HepG2 (cell line): ENCODE results near the gene TRIM2. TPM values are rescaled to one million over a fixed set of nuclear protein-coding genes. Genes with fewer than 3 reads are reported as not detected.

Experiments
- CHCHD3 ChIP-seq: sonication (generic); formaldehyde crosslinking; IDR thresholded peaks from 2 replicates; pipeline ENCODE4 v1.8.0; 2022; ENCODE audit warnings: mild to moderate bottlenecking, missing genetic modification reagents, moderate library complexity
- ERF ChIP-seq: IDR thresholded peaks from 2 replicates; pipeline ENCODE4 v1.6.1; 2018; ENCODE audit warnings: missing biosample characterization, missing genetic modification reagents
- FLYWCH1 ChIP-seq: sonication (generic); formaldehyde crosslinking; IDR thresholded peaks from 2 replicates; pipeline ENCODE4 v1.8.1; 2023; ENCODE audit warnings: mild to moderate bottlenecking, missing genetic modification reagents
- HNRNPK ChIP-seq: fragments of 200-400 bp; formaldehyde crosslinking; IDR thresholded peaks from 2 replicates; pipeline ENCODE4 v1.6.1; 2018; ENCODE audit warnings: low read length, low read depth, moderate library complexity, mild to moderate bottlenecking; ENCODE audit not compliant: poor library complexity, severe bottlenecking
- HOXA5 ChIP-seq: sonication (generic); formaldehyde crosslinking; IDR thresholded peaks from 2 replicates; pipeline ENCODE4 v1.4.0; 2020; ENCODE audit warnings: missing genetic modification reagents
- HOXA9 ChIP-seq: sonication (generic); formaldehyde crosslinking; IDR thresholded peaks from 2 replicates; pipeline ENCODE4 v1.8.1; 2022; ENCODE audit warnings: missing genetic modification reagents, mild to moderate bottlenecking, moderate library complexity, borderline replicate concordance
- NR3C1 ChIP-seq: sonication (generic); formaldehyde crosslinking; IDR thresholded peaks from 2 replicates; pipeline ENCODE4 v1.4.0; 2020; ENCODE audit warnings: missing genetic modification reagents
- PLRG1 ChIP-seq: fragments of 450-650 bp; conservative IDR thresholded peaks from 2 replicates; pipeline ENCODE4 v1.6.1; 2016
- PRPF4 ChIP-seq: fragments of 200-400 bp; formaldehyde crosslinking; IDR thresholded peaks from 2 replicates; pipeline ENCODE4 v1.6.1; 2016; ENCODE audit warnings: low read length, low read depth; ENCODE audit not compliant: poor library complexity, severe bottlenecking
- PTBP1 ChIP-seq: fragments of 200-400 bp; formaldehyde crosslinking; IDR thresholded peaks from 2 replicates; pipeline ENCODE4 v1.6.1; 2018; ENCODE audit warnings: low read length, low read depth; ENCODE audit not compliant: poor library complexity, severe bottlenecking
- SMAD3 ChIP-seq: sonication (generic); formaldehyde crosslinking; IDR thresholded peaks from 2 replicates; pipeline ENCODE4 v1.4.0; 2020; ENCODE audit warnings: missing genetic modification reagents
- SMAD9 ChIP-seq: sonication (generic); formaldehyde crosslinking; IDR thresholded peaks from 2 replicates; pipeline ENCODE4 v1.5.1; 2020; ENCODE audit warnings: mild to moderate bottlenecking, missing genetic modification reagents
- SOX13 ChIP-seq, 3 experiments: fragments of 450-650 bp in 1 of 3; sonication (generic) in 1 of 3; formaldehyde crosslinking in 1 of 3; IDR thresholded peaks in 2 of 3; conservative IDR thresholded peaks in 1 of 3; 2 replicates each; pipeline versions ENCODE4 v1.5.0 to v1.6.1; 2016 to 2020; ENCODE audit warnings: antibody characterized with exemption in 1 of 3, mild to moderate bottlenecking in 1 of 3, missing compliant biosample characterization in 1 of 3, missing genetic modification reagents in 1 of 3, moderate library complexity in 1 of 3
- ZNF136 ChIP-seq: sonication (generic); formaldehyde crosslinking; IDR thresholded peaks from 2 replicates; pipeline ENCODE4 v1.8.1; 2022; ENCODE audit warnings: low read depth, mild to moderate bottlenecking, moderate library complexity, missing genetic modification reagents
- ZNF543 ChIP-seq: sonication (generic); formaldehyde crosslinking; IDR thresholded peaks from 2 replicates; pipeline ENCODE4 v1.4.0; 2020; ENCODE audit warnings: mild to moderate bottlenecking, missing genetic modification reagents
- ZNF605 ChIP-seq: sonication (generic); formaldehyde crosslinking; IDR thresholded peaks from 2 replicates; pipeline ENCODE4 v1.8.0; 2022; ENCODE audit warnings: mild to moderate bottlenecking, missing genetic modification reagents
- ZSCAN21 ChIP-seq: sonication (generic); formaldehyde crosslinking; IDR thresholded peaks from 2 replicates; pipeline ENCODE4 v1.8.0; 2022; ENCODE audit warnings: mild to moderate bottlenecking, missing genetic modification reagents, moderate library complexity, borderline replicate concordance
- polyA plus RNA-seq, 8 experiments: library from polyadenylated mRNA; depleted of rRNA in 3 of 8; stranded (reverse) in 7 of 8; unstranded in 1 of 8; fragments of >200 nt; fragmentation: Illumina TruSeq in 4 of 8; extraction: Trizol in 4 of 8; gene quantifications; 2 replicates each; pipeline versions ENCODE4 v1.2.1 to v1.2.3, GENCODE V29; 2011 to 2016; ENCODE audit warnings: low read depth in 4 of 8, missing spikeins in 1 of 8, mixed read lengths in 1 of 8; ENCODE audit not compliant: insufficient read depth in 1 of 8
- total RNA-seq, 5 experiments: library from RNA; depleted of rRNA; stranded (reverse); fragments of >200 nt; fragmentation: Illumina TruSeq; extraction: Trizol; gene quantifications; 2 replicates each; pipeline ENCODE4 v1.2.3, GENCODE V29; 2016; ENCODE audit warnings: low read depth in 1 of 5
- TF ChIP-seq, protein P1 (sequence below): sonication (generic); formaldehyde crosslinking; IDR thresholded peaks from 2 replicates; pipeline ENCODE4 v1.8.0; 2022; ENCODE audit warnings: missing genetic modification reagents, mild to moderate bottlenecking, borderline replicate concordance
- TF ChIP-seq, protein P2 (sequence below): IDR thresholded peaks from 2 replicates; pipeline ENCODE4 v1.6.1; 2018; ENCODE audit warnings: missing genetic modification reagents
- TF ChIP-seq, protein P3 (sequence below): IDR thresholded peaks from 2 replicates; pipeline ENCODE4 v1.6.1; 2012; ENCODE audit warnings: inconsistent platforms
- TF ChIP-seq, protein P4 (sequence below): sonication (generic); formaldehyde crosslinking; IDR thresholded peaks from 2 replicates; pipeline ENCODE4 v1.5.0; 2020; ENCODE audit warnings: mild to moderate bottlenecking, missing genetic modification reagents, borderline replicate concordance
- TF ChIP-seq, protein P5 (sequence below): sonication (generic); formaldehyde crosslinking; IDR thresholded peaks from 2 replicates; pipeline ENCODE4 v1.5.0; 2020; ENCODE audit warnings: mild to moderate bottlenecking, low read depth, missing genetic modification reagents, borderline replicate concordance

Gene TRIM2
- total and polyA plus RNA-seq, 2 of the 13 experiments (the other 11 are each of a cell fraction or from before 2014, with no cell fraction given): 2.1 to 4.2 TPM

DNA sequence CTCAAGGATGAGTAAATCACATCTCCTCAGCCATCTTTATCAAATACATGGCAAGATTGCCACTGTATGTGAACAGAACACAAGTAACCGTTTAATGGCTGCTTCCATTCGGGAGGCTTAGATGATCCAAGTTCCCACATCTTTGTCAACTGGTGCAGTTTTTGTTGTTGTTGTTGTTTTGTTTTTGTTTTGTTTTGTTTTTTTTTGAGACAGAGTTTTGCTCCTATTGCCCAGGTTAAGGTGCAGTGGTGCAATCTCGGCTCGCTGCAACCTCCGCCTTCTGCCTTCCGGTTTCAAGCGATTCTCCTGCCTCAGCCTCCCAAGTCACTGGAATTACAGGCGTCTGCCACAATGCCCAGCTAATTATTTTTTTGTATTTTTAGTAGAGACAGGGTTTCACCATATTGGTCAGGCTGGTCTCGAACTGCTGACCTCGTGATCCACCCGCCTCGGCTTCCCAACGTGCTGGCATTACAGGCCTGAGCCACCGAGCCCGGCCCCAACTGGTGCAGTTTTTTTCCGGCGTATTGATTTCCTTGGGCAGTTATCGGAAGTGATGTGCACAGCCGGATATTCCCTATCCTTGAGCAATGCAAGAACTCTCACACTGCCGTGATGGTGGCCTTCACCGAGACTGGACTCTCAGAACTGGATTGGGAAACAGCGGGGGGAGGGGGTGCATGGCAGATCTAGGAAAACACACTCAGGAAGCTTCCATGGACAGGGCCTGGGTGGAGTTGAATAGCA is 29.2 kb upstream of the TRIM2 start (continued):
- no peak for TF ChIP-seq ERF (CRISPR knock-in tag)
- TF ChIP-seq PRPF4: no peak
- no peak for TF ChIP-seq PLRG1
- TF ChIP-seq ZNF543 (CRISPR knock-in tag): no peak
- no peak for TF ChIP-seq SMAD9
- TF ChIP-seq, protein P1, sequence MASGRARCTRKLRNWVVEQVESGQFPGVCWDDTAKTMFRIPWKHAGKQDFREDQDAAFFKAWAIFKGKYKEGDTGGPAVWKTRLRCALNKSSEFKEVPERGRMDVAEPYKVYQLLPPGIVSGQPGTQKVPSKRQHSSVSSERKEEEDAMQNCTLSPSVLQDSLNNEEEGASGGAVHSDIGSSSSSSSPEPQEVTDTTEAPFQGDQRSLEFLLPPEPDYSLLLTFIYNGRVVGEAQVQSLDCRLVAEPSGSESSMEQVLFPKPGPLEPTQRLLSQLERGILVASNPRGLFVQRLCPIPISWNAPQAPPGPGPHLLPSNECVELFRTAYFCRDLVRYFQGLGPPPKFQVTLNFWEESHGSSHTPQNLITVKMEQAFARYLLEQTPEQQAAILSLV (CRISPR knock-in tag): 0 out of 2 replicates have a peak, but pooled peaks have one; percentile 47
- TF ChIP-seq ZSCAN21 (CRISPR knock-in tag): no peak; the same call in 1 of the 2 replicates
- TF ChIP-seq NR3C1 (CRISPR knock-in tag): no peak
- no peak for TF ChIP-seq HOXA5 (CRISPR knock-in tag)
- TF ChIP-seq SOX13 (IDR thresholded peaks at IDR 0.05): no peak
- peak in 1 of 2 experiments; percentile 40; a peak in 1 of 4 replicates for TF ChIP-seq SOX13 (CRISPR knock-in tag; conservative IDR thresholded peaks at IDR 0.05 in 1 of 2, IDR thresholded peaks at IDR 0.05 in 1 of 2)
- TF ChIP-seq, protein P2, sequence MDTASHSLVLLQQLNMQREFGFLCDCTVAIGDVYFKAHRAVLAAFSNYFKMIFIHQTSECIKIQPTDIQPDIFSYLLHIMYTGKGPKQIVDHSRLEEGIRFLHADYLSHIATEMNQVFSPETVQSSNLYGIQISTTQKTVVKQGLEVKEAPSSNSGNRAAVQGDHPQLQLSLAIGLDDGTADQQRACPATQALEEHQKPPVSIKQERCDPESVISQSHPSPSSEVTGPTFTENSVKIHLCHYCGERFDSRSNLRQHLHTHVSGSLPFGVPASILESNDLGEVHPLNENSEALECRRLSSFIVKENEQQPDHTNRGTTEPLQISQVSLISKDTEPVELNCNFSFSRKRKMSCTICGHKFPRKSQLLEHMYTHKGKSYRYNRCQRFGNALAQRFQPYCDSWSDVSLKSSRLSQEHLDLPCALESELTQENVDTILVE (CRISPR knock-in tag): no peak
- TF ChIP-seq, protein P3, sequence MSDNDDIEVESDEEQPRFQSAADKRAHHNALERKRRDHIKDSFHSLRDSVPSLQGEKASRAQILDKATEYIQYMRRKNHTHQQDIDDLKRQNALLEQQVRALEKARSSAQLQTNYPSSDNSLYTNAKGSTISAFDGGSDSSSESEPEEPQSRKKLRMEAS: peak; percentile 23; the same call in 1 of the 2 replicates
- no peak for TF ChIP-seq PTBP1
- TF ChIP-seq FLYWCH1 (CRISPR knock-in tag): no peak
- TF ChIP-seq, protein P4, sequence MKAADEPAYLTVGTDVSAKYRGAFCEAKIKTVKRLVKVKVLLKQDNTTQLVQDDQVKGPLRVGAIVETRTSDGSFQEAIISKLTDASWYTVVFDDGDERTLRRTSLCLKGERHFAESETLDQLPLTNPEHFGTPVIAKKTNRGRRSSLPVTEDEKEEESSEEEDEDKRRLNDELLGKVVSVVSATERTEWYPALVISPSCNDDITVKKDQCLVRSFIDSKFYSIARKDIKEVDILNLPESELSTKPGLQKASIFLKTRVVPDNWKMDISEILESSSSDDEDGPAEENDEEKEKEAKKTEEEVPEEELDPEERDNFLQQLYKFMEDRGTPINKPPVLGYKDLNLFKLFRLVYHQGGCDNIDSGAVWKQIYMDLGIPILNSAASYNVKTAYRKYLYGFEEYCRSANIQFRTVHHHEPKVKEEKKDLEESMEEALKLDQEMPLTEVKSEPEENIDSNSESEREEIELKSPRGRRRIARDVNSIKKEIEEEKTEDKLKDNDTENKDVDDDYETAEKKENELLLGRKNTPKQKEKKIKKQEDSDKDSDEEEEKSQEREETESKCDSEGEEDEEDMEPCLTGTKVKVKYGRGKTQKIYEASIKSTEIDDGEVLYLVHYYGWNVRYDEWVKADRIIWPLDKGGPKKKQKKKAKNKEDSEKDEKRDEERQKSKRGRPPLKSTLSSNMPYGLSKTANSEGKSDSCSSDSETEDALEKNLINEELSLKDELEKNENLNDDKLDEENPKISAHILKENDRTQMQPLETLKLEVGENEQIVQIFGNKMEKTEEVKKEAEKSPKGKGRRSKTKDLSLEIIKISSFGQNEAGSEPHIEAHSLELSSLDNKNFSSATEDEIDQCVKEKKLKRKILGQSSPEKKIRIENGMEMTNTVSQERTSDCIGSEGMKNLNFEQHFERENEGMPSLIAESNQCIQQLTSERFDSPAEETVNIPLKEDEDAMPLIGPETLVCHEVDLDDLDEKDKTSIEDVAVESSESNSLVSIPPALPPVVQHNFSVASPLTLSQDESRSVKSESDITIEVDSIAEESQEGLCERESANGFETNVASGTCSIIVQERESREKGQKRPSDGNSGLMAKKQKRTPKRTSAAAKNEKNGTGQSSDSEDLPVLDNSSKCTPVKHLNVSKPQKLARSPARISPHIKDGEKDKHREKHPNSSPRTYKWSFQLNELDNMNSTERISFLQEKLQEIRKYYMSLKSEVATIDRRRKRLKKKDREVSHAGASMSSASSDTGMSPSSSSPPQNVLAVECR (CRISPR knock-in tag): peak; percentile 56; the same call in 1 of the 2 replicates
- TF ChIP-seq HOXA9 (CRISPR knock-in tag): no peak
- no peak for TF ChIP-seq ZNF136 (CRISPR knock-in tag)
- TF ChIP-seq HNRNPK: no peak
- TF ChIP-seq, protein P5, sequence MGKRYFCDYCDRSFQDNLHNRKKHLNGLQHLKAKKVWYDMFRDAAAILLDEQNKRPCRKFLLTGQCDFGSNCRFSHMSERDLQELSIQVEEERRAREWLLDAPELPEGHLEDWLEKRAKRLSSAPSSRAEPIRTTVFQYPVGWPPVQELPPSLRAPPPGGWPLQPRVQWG (CRISPR knock-in tag): no peak
- TF ChIP-seq CHCHD3 (CRISPR knock-in tag): no peak
- peak; percentile 80 for TF ChIP-seq ZNF605 (CRISPR knock-in tag)
- TF ChIP-seq SMAD3 (CRISPR knock-in tag): peak; percentile 54; the same call in 1 of the 2 replicates
